Activated CD8-positive, alpha-beta memory T cell treated with anti-CD3 and anti-CD28 coated beads, Interleukin-2, amount 10 ng/mL, durations not matched to agents 7 days and 5 days (primary cell): Measurements from ENCODE around the gene SH3PXD2B. TPM values are rescaled to one million over a fixed set of nuclear protein-coding genes. Genes with fewer than 3 reads are reported as not detected.
A peak's percentile ranks its signal among the peaks of the same experiment; 100 is the strongest.
"Not testable (repeated sequence)": the region's sequence is repeated elsewhere in the genome, so short reads cannot be mapped to it uniquely, and the experiment has no call there.

Experiments used
- ATAC-seq: fragments of 150-1000 bp; cut with Tn5 transposase; one replicate; pipeline ENCODE4 v1.10.0; 2021; ENCODE audit warnings: moderate library complexity
- CTCF ChIA-PET: fragments of 350-600 bp; sonication (Branson Sonifier 250); formaldehyde crosslinking; loops from one replicate; lab custom pipeline; 2021; ENCODE audit warnings: antibody characterized with exemption; lab: Charles Lee
- DNase-seq: peaks from one replicate; pipeline ENCODE4 v3.0.0-alpha.2; 2020
- H3K27ac Mint-ChIP-seq: one replicate; pipeline ENCODE4 v1.8.0; 2021; ENCODE audit warnings: mild to moderate bottlenecking, mixed read lengths
- H3K27me3 Mint-ChIP-seq: one replicate; pipeline ENCODE4 v1.8.0; 2021; ENCODE audit warnings: mixed read lengths
- H3K36me3 Mint-ChIP-seq: one replicate; pipeline ENCODE4 v1.8.0; 2021; ENCODE audit warnings: mild to moderate bottlenecking, mixed read lengths
- H3K4me1 Mint-ChIP-seq: one replicate; pipeline ENCODE4 v1.8.0; 2021; ENCODE audit warnings: mixed read lengths
- H3K4me3 Mint-ChIP-seq: one replicate; pipeline ENCODE4 v1.8.0; 2021; ENCODE audit warnings: mild to moderate bottlenecking, moderate library complexity, mixed read lengths
- H3K9me3 Mint-ChIP-seq: one replicate; pipeline ENCODE4 v1.8.0; 2022; ENCODE audit warnings: low read depth, mixed read lengths
- total RNA-seq, 2 experiments: library from RNA; stranded (reverse); gene quantifications; one replicate each; pipeline ENCODE4 v1.2.3, GENCODE V29; 2021

Gene SH3PXD2B
- total RNA-seq, 2 experiments from 2014 or later: 0.06 to 0.12 TPM

- no peak for DNase-seq
- no peak for ATAC-seq
- Mint-ChIP-seq H3K4me1 (peaks cover 9% of the 10 kb centered on the region), H3K9me3 (peaks cover 4% of the 10 kb centered on the region), H3K27ac (no peak overlapping the region), H3K27me3 (peaks cover 12% of the 10 kb centered on the region), H3K36me3 (peaks cover 2% of the 10 kb centered on the region), H3K4me3 (no peak overlapping the region)
- CTCF ChIA-PET: no interaction called here
These were observed 54.5 kb downstream of the SH3PXD2B start for GRCh38 chr5:172399826-172400225.

- Mint-ChIP-seq H3K27me3 (peaks cover 12% of the 10 kb centered on the region), H3K4me1 (peaks cover 9% of the 10 kb centered on the region), H3K36me3 (peaks cover 2% of the 10 kb centered on the region), H3K9me3 (peaks cover 6% of the 10 kb centered on the region), H3K4me3 (no peak overlapping the region), H3K27ac (no peak overlapping the region)
- DNase-seq (no peak), ATAC-seq (no peak)
- CTCF ChIA-PET: no interaction called here
These were observed 55.0 kb downstream of the SH3PXD2B start for GRCh38 chr5:172399336-172399735.

- CTCF ChIA-PET, H3K4me3 Mint-ChIP-seq, H3K9me3 Mint-ChIP-seq, H3K4me1 Mint-ChIP-seq, DNase-seq, ATAC-seq, H3K27ac Mint-ChIP-seq, H3K36me3 Mint-ChIP-seq: not testable (repeated sequence)
- peaks cover 16% of the 10 kb centered on the region for H3K27me3 Mint-ChIP-seq
These were observed 55.7 kb downstream of the SH3PXD2B start for GRCh38 chr5:172398645-172399044.

- DNase-seq, CTCF ChIA-PET, H3K36me3 Mint-ChIP-seq, H3K27ac Mint-ChIP-seq, H3K4me3 Mint-ChIP-seq, ATAC-seq, H3K9me3 Mint-ChIP-seq, H3K4me1 Mint-ChIP-seq: not testable (repeated sequence)
- peaks cover 27% of the 10 kb centered on the region for H3K27me3 Mint-ChIP-seq
These were observed 57.3 kb downstream of the SH3PXD2B start for GRCh38 chr5:172396994-172397393.

- CTCF ChIA-PET: no interaction called here
- peaks cover 27% of the 10 kb centered on the region for H3K27me3 Mint-ChIP-seq
- H3K27ac Mint-ChIP-seq: no peak overlapping the region
- H3K4me1 Mint-ChIP-seq: peaks cover 9% of the 10 kb centered on the region
- ATAC-seq (no peak), DNase-seq (no peak)
- no peak overlapping the region for H3K4me3 Mint-ChIP-seq
- peaks cover 8% of the 10 kb centered on the region for H3K9me3 Mint-ChIP-seq
- peaks cover 2% of the 10 kb centered on the region for H3K36me3 Mint-ChIP-seq
These were observed 58.1 kb downstream of the SH3PXD2B start for GRCh38 chr5:172396220-172396619.

GRCh38 chr5:172395483-172395882 lies 58.8 kb downstream of the SH3PXD2B start:
- H3K27me3 Mint-ChIP-seq: peaks cover 29% of the 10 kb centered on the region
- peaks cover 8% of the 10 kb centered on the region for H3K9me3 Mint-ChIP-seq
- peaks cover 9% of the 10 kb centered on the region for H3K4me1 Mint-ChIP-seq
- DNase-seq (no peak), ATAC-seq (peak; percentile 51)
- H3K36me3 Mint-ChIP-seq: peaks cover 2% of the 10 kb centered on the region
- no peak overlapping the region for H3K27ac Mint-ChIP-seq
- no peak overlapping the region for H3K4me3 Mint-ChIP-seq
- CTCF ChIA-PET: no interaction called here

GRCh38 chr5:172389578-172390112 lies 64.7 kb downstream of the SH3PXD2B start:
- peaks cover 40% of the 10 kb centered on the region for H3K27me3 Mint-ChIP-seq
- CTCF ChIA-PET: no interaction called here
- no peaks in the 10 kb centered on the region for H3K36me3 Mint-ChIP-seq

GRCh38 chr5:172388246-172388733 lies 66.0 kb downstream of the SH3PXD2B start:
- H3K9me3 Mint-ChIP-seq: no peaks in the 10 kb centered on the region
- CTCF ChIA-PET: interaction anchor here (1.1 kb wide), 1 partner anchor 17 kb away, joined by 3 read pairs; no protein-coding TSS in a partner anchor
- H3K27me3 Mint-ChIP-seq: peaks cover 30% of the 10 kb centered on the region
- H3K36me3 Mint-ChIP-seq: no peaks in the 10 kb centered on the region
- H3K4me3 Mint-ChIP-seq: no peak overlapping the region
- H3K4me1 Mint-ChIP-seq: no peaks in the 10 kb centered on the region
- ATAC-seq (no peak), DNase-seq (no peak)
- H3K27ac Mint-ChIP-seq: no peak overlapping the region

More at GRCh38 chr5:172389578-172390112, 64.7 kb downstream of the SH3PXD2B start:
- Mint-ChIP-seq H3K4me3 (no peak overlapping the region), H3K4me1 (no peaks in the 10 kb centered on the region), H3K9me3 (peaks cover 3% of the 10 kb centered on the region), H3K27ac (no peak overlapping the region)
- ATAC-seq: no peak
- no peak for DNase-seq

GRCh38 chr5:172385707-172386106 lies 68.6 kb downstream of the SH3PXD2B start:
- peaks cover 17% of the 10 kb centered on the region for H3K27me3 Mint-ChIP-seq
- H3K27ac Mint-ChIP-seq: no peak overlapping the region
- no peak overlapping the region for H3K4me3 Mint-ChIP-seq
- no peak for DNase-seq
- H3K36me3 Mint-ChIP-seq: no peaks in the 10 kb centered on the region
- ATAC-seq: no peak
- CTCF ChIA-PET: interaction anchor here (0.6 to 1.1 kb wide), 2 partner anchors 15 to 76 kb away, joined by 3 read pairs; no protein-coding TSS in a partner anchor
- H3K9me3 Mint-ChIP-seq: no peaks in the 10 kb centered on the region
- no peaks in the 10 kb centered on the region for H3K4me1 Mint-ChIP-seq

GRCh38 chr5:172385010-172385563 lies 69.2 kb downstream of the SH3PXD2B start:
- CTCF ChIA-PET: interaction anchor here (1.1 kb wide), 1 partner anchor 15 kb away, joined by 3 read pairs; no protein-coding TSS in a partner anchor
- H3K4me3 Mint-ChIP-seq: no peak overlapping the region
- H3K9me3 Mint-ChIP-seq: no peaks in the 10 kb centered on the region
- H3K4me1 Mint-ChIP-seq: no peaks in the 10 kb centered on the region
- H3K36me3 Mint-ChIP-seq: no peaks in the 10 kb centered on the region
- H3K27me3 Mint-ChIP-seq: peaks cover 17% of the 10 kb centered on the region
- no peak overlapping the region for H3K27ac Mint-ChIP-seq
- DNase-seq: no peak
- no peak for ATAC-seq

- no peak for DNase-seq
- Mint-ChIP-seq H3K9me3 (no peaks in the 10 kb centered on the region), H3K36me3 (no peaks in the 10 kb centered on the region), H3K4me1 (no peaks in the 10 kb centered on the region), H3K27me3 (peaks cover 16% of the 10 kb centered on the region), H3K4me3 (no peak overlapping the region), H3K27ac (no peak overlapping the region)
- no peak for ATAC-seq
- CTCF ChIA-PET: no interaction called here
These were observed 71.0 kb downstream of the SH3PXD2B start for GRCh38 chr5:172383191-172383802.

- Mint-ChIP-seq H3K4me3 (no peak overlapping the region), H3K4me1 (peaks cover 10% of the 10 kb centered on the region), H3K9me3 (no peaks in the 10 kb centered on the region), H3K27ac (no peak overlapping the region), H3K36me3 (no peaks in the 10 kb centered on the region), H3K27me3 (peaks cover 5% of the 10 kb centered on the region)
- ATAC-seq (no peak), DNase-seq (no peak)
- CTCF ChIA-PET: no interaction called here
These were observed 73.2 kb downstream of the SH3PXD2B start for GRCh38 chr5:172380987-172381643.

- Mint-ChIP-seq H3K36me3 (no peaks in the 10 kb centered on the region), H3K4me3 (no peak overlapping the region), H3K9me3 (no peaks in the 10 kb centered on the region), H3K4me1 (peaks cover 10% of the 10 kb centered on the region), H3K27me3 (peaks cover 8% of the 10 kb centered on the region), H3K27ac (no peak overlapping the region)
- DNase-seq (no peak), ATAC-seq (no peak)
- CTCF ChIA-PET: no interaction called here
These were observed 73.9 kb downstream of the SH3PXD2B start for GRCh38 chr5:172380301-172380986.
